ENCODE measurements around the gene SLC48A1.
A peak's percentile ranks its signal among the peaks of the same experiment; 100 is the strongest.

SLC48A1 gene

GRCh38 chr12:47778881-47779280 lies 5.8 kb downstream of the SLC48A1 start:
- DNase-seq, result no peak

- DNase-seq, result peak; percentile 97
Measured at GRCh38 chr12:47779301-47779942, 6.4 kb downstream of the SLC48A1 start.

- no peak for DNase-seq
Measured at GRCh38 chr12:47779943-47780504, 7.0 kb downstream of the SLC48A1 start.

GRCh38 chr12:47781479-47782371 lies 8.7 kb downstream of the SLC48A1 start:
- DNase-seq, result no peak

- no peak for DNase-seq
Measured at GRCh38 chr12:47782372-47782770, 9.3 kb downstream of the SLC48A1 start.

- DNase-seq, result no peak
Measured at GRCh38 chr12:47783024-47783755, 10.2 kb downstream of the SLC48A1 start.

GRCh38 chr12:47783821-47784819 lies 11.1 kb downstream of the SLC48A1 start:
- DNase-seq, result no peak

- no peak for DNase-seq
Measured at GRCh38 chr12:47785036-47785886, 12.2 kb downstream of the SLC48A1 start.

GRCh38 chr12:47785887-47786661 lies 13.0 kb downstream of the SLC48A1 start:
- no peak for DNase-seq

- no peak for DNase-seq
Measured at GRCh38 chr12:47786662-47787280, 13.7 kb downstream of the SLC48A1 start.

- no peak for DNase-seq
Measured at GRCh38 chr12:47787596-47788319, 14.7 kb downstream of the SLC48A1 start.

- no peak for DNase-seq
Measured at GRCh38 chr12:47789141-47789540, 16.1 kb downstream of the SLC48A1 start.

- no peak for DNase-seq
Measured at GRCh38 chr12:47789712-47790489, 16.9 kb downstream of the SLC48A1 start.

- DNase-seq, result no peak
Measured at GRCh38 chr12:47790676-47791350, 17.8 kb downstream of the SLC48A1 start.

GRCh38 chr12:47791351-47791746 lies 18.3 kb downstream of the SLC48A1 start:
- DNase-seq, result no peak

- no peak for DNase-seq
Measured at GRCh38 chr12:47791874-47792273, 18.8 kb downstream of the SLC48A1 start.

GRCh38 chr12:47793015-47793681 lies 20.1 kb downstream of the SLC48A1 start:
- no peak for DNase-seq
